Chondrocyte (in vitro differentiated cells): ENCODE measurements around the gene KDM4B. TPM values are rescaled to one million over a fixed set of nuclear protein-coding genes. Genes with fewer than 3 reads are reported as not detected.

Experiments
- DNase-seq: peaks from one replicate; pipeline ENCODE4 v3.0.0; 2021; ENCODE audit warnings: mixed read lengths, low spot score
- H3K27ac Mint-ChIP-seq: one replicate; pipeline ENCODE4 v1.8.0; 2021; ENCODE audit warnings: mild to moderate bottlenecking, moderate library complexity, mixed read lengths; ENCODE audit not compliant: unreplicated experiment
- H3K27me3 Mint-ChIP-seq: 2 replicates; pipeline ENCODE4 v1.8.0; 2021; ENCODE audit warnings: low read depth, mixed read lengths
- H3K36me3 Mint-ChIP-seq: 2 replicates; pipeline ENCODE4 v1.8.0; 2021; ENCODE audit warnings: low read depth, mixed read lengths
- H3K4me1 Mint-ChIP-seq: 2 replicates; pipeline ENCODE4 v1.8.0; 2021; ENCODE audit warnings: low read depth, mild to moderate bottlenecking, mixed read lengths
- H3K4me3 Mint-ChIP-seq: one replicate; pipeline ENCODE4 v1.8.0; 2021; ENCODE audit warnings: mild to moderate bottlenecking, moderate library complexity, mixed read lengths; ENCODE audit not compliant: unreplicated experiment
- H3K9me3 Mint-ChIP-seq: 2 replicates; pipeline ENCODE4 v1.8.0; 2021; ENCODE audit warnings: low read depth, mixed read lengths
- CTCF ChIP-seq: fragments of 200-600 bp; sonication (generic); IDR thresholded peaks from 2 replicates; pipeline ENCODE4 v1.5.0; 2021; ENCODE audit warnings: antibody characterized with exemption, mild to moderate bottlenecking, moderate library complexity
- total RNA-seq: library from RNA; stranded (reverse); gene quantifications from 3 replicates; pipeline ENCODE4 v1.2.1, GENCODE V29; 2021

KDM4B gene
- total RNA-seq, 1 donor from 2014 or later, result 52.2 TPM

GRCh38 chr19:5173993-5174392 is 205.1 kb downstream of the KDM4B start:
- Mint-ChIP-seq H3K4me1 (peaks cover 24% of the 10 kb centered on the region), H3K9me3 (no peaks in the 10 kb centered on the region), H3K4me3 (no peak overlapping the region), H3K36me3 (no peaks in the 10 kb centered on the region), H3K27ac (peak overlapping the region; percentile 5), H3K27me3 (no peaks in the 10 kb centered on the region)
- no peak for DNase-seq
- no peak for TF ChIP-seq CTCF

GRCh38 chr19:5177745-5178450 is 209.0 kb downstream of the KDM4B start:
- DNase-seq, result no peak
- Mint-ChIP-seq H3K4me3 (no peak overlapping the region), H3K9me3 (no peaks in the 10 kb centered on the region), H3K27ac (no peak overlapping the region), H3K36me3 (no peaks in the 10 kb centered on the region), H3K27me3 (no peaks in the 10 kb centered on the region), H3K4me1 (peaks cover 16% of the 10 kb centered on the region)
- no peak for TF ChIP-seq CTCF

DNA sequence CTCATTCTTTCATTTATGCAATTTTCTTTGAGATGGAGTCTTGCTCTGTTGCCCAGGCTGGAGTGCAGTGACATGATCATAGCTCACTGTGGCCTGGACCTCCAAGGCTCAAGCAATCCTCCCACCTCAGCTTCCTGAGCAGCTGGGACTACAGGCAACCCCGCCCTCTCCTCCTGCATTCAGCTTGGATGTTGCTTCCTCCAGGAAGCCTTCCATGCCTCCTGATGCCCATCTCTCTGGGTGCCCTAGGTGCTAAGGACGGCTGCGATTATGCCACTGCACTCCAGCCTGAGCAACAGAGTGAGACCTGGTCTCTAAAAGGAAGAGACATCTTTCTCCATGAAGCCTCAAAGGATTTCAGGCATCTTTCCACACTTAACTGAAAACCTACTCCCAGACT is 209.9 kb downstream of the KDM4B start:
- no peaks in the 10 kb centered on the region for H3K36me3 Mint-ChIP-seq
- no peak overlapping the region for H3K4me3 Mint-ChIP-seq
- H3K4me1 Mint-ChIP-seq, result peaks cover 8% of the 10 kb centered on the region
- no peaks in the 10 kb centered on the region for H3K27me3 Mint-ChIP-seq
- TF ChIP-seq CTCF, result no peak
- no peak overlapping the region for H3K27ac Mint-ChIP-seq
- H3K9me3 Mint-ChIP-seq, result no peaks in the 10 kb centered on the region
- DNase-seq, result no peak

DNA sequence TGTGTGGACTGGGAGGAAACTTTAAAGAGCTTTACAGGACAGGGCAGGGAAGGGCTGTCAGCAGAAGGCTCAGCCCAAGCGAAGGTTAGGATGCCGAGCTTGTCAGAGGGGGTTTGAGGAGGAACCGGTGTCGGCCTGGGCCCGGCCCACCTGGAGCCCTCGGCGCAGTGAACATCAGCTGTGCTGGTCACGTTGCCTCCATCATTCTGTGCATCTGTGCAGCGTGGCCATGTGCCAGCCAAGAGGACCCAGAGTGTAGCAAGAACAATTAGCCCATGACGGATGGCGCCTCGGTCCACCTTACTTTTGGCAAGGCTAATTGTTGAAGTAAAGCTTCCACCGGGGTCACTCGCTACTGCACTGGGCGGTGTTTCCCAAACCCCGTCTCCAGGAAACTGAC is 210.3 kb downstream of the KDM4B start:
- Mint-ChIP-seq H3K27ac (no peak overlapping the region), H3K9me3 (no peaks in the 10 kb centered on the region), H3K36me3 (no peaks in the 10 kb centered on the region), H3K27me3 (no peaks in the 10 kb centered on the region), H3K4me1 (peaks cover 8% of the 10 kb centered on the region), H3K4me3 (no peak overlapping the region)
- TF ChIP-seq CTCF, result no peak
- no peak for DNase-seq

- no peaks in the 10 kb centered on the region for H3K36me3 Mint-ChIP-seq
- H3K27me3 Mint-ChIP-seq, result no peaks in the 10 kb centered on the region
- no peak overlapping the region for H3K27ac Mint-ChIP-seq
- no peak for TF ChIP-seq CTCF
- H3K4me3 Mint-ChIP-seq, result no peak overlapping the region
- no peak for DNase-seq
- peaks cover 8% of the 10 kb centered on the region for H3K4me1 Mint-ChIP-seq
- H3K9me3 Mint-ChIP-seq, result no peaks in the 10 kb centered on the region
Measured at GRCh38 chr19:5181329-5181728, 212.4 kb downstream of the KDM4B start.
